Hematopoietic multipotent progenitor cell treated with erythropoietin and hydrocortisone succinate and interleukin-3 and kit ligand, for 15 days (in vitro differentiated cells): ENCODE measurements around the gene CACNA1E.

Source experiments
- DNase-seq: peaks from one replicate; pipeline ENCODE4 v3.0.0-alpha.2; 2015; ENCODE audit warnings: low spot score

Gene CACNA1E

DNA sequence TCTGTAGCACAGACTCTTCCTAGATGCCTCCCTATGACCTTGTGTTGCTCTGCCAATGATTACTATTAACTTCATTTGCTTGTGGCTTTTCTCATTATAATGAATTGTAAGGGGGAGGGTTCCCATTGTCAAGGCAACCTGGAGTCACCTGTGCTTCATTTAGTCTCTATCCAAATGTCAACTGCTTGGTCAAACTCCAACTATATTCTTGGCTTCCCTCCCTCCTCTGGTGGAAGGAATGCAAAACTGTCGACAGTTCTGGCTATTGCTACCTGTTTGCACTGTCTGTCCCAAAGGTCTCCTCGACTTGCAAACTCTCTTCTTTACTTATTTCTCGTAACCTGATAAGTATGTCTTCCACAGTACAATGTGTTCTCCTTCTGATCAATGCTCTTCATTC is 100.3 kb downstream of the CACNA1E start:
- no peak for DNase-seq

DNA sequence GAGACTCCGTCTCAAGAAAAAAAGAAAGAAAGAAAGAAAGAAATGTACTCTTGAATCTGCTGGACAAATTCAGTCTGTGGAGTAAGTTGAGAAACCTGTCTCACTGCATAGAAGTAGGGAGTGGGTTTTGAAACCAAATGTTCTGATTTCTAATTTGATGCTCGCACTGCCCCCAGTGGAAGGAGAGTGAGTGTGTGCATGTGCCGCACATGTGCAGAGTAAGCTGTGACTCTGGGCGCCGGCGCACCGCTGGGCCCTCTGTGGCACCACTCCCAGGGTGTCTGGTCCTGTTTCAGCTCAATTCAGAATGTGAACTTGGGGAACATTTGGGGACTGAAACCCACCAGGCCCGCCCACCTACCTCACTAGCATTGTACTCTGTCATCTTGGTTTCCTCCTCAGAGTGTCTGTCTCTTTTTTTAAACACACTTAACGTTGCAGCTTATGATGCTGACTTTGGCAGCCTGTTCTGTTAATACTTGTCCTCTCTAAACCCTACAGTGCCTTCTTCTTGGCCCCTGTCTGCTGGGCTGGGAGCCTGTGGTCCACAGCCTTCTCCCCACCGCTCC is 104.6 kb downstream of the CACNA1E start:
- DNase-seq: no peak

DNA sequence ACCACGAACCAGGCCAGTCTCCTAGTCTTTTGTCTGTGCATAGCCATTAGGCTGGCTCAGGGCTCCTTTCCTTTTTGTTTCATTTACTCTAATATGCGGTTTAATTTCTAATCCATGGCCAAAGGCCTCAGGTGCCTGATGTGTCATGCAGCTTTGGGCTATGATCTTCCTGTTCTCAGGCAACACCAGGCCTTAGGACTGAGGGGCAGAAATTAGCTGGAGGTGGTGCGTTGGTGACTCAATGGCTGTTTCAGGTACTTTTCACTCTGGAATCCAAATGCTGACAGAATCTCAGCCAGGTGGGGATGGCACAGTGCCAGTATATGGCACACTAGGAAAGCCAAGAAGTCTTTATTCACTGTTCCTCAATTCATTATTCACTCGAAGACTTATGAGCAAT is 105.3 kb downstream of the CACNA1E start:
- no peak for DNase-seq

GRCh38 chr1:181592255-181592859 is 109.0 kb downstream of the CACNA1E start:
- no peak for DNase-seq

- DNase-seq: no peak
Observed at GRCh38 chr1:181593042-181593441, 109.7 kb downstream of the CACNA1E start.

- no peak for DNase-seq
Observed at GRCh38 chr1:181594553-181594952, 111.2 kb downstream of the CACNA1E start.

GRCh38 chr1:181595234-181595633 is 111.9 kb downstream of the CACNA1E start:
- DNase-seq: no peak

- DNase-seq: no peak
Observed at GRCh38 chr1:181601186-181601950, 118.1 kb downstream of the CACNA1E start.

GRCh38 chr1:181603735-181604410 is 120.6 kb downstream of the CACNA1E start:
- DNase-seq: no peak

DNA sequence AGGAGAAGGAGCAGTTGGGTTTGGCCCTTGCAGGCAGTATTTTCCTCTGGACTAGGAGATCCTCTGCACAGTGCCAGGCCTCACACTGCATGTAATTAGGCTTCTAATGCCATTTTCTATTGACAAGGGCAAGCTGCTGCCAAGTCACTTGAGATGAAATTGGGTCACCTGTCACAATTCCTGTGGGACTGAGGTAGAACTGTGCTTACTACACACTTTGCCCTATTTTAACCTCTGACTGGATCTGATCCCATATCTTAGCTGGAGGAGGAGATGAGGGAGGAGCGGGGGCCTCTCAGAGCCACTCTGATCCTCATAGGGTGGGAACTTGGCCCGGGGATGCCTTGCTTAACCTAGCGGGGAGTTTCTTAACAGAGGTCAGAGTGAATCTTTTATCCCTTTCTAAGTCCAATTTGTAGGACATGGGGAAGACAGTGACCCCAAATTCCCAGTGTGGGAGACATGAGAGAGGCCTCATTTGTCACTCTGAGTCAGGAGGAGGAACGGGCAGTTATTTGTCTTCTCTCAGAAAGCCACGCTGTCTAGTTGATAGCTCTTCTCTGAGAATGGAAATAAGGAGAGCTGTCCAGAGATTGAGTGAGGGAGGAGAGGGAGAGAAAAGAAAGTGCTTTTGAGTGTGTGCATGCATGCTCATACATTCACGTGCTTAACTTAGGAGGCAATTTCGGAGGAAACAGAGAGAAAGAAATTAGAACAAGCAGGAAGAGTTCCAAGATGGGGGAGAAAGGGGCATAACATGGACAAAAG is 121.3 kb downstream of the CACNA1E start:
- DNase-seq: no peak

GRCh38 chr1:181607524-181607923 is 124.2 kb downstream of the CACNA1E start:
- no peak for DNase-seq

DNA sequence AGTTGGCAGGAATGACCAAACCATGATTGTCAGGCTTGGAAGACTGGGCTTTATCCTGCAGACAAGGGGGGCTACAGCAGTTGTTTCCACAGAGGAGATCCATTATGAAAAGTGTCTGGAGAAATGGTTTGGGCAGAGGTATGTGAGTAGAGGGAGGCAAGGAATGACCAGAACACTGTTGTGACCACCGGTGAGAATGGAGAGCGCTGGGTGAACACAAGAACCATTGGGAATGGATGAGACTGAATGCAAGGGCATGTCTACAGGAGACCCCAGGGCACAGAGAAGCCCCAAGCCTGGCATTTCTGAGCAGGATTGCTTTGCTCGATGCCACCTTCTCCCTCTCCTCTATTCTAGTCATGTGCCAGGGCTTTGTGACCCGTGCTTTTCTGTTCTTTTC is 125.1 kb downstream of the CACNA1E start:
- DNase-seq: no peak

GRCh38 chr1:181608948-181609347 is 125.6 kb downstream of the CACNA1E start:
- no peak for DNase-seq

GRCh38 chr1:181612100-181612499 is 128.8 kb downstream of the CACNA1E start:
- DNase-seq: no peak

DNA sequence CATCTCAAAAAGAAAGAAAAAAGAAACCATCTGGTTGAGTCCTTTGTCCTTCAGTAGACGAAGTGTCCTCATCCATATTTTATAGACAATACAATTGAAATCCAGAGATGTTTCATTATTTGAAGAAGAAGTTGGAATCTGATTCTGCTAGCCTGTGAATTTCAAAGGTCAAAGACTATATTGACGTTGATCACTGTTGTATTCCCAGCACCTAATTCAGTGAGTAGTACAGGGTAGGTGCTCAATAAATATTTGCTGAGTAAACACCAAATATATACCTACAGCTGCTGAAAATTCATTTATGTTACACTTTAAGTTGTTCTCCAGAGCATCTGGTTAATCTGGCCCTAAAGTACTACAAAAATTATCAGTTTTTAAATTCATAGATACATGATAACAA is 135.2 kb downstream of the CACNA1E start:
- DNase-seq: no peak

DNA sequence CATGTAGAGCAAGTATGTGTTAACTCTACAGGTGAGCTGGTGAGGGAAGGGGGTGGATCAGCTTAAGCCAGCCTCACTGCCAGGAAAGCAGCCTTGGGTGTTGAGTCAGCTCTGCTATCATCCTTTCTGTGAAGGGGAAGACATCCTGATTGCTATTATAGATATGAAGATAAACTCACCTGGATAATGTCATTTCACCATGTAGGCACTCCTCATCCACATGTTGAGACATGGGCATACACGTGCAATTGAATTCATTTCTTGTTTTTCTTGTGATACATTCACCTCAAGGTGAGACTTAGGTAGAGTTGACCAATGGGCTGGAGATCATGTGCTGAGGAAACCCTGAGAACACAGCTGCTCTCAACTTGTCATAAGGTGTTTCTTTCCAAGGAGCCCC is 136.9 kb downstream of the CACNA1E start:
- no peak for DNase-seq

- no peak for DNase-seq
Observed at GRCh38 chr1:181623850-181624249, 140.5 kb downstream of the CACNA1E start.

DNA sequence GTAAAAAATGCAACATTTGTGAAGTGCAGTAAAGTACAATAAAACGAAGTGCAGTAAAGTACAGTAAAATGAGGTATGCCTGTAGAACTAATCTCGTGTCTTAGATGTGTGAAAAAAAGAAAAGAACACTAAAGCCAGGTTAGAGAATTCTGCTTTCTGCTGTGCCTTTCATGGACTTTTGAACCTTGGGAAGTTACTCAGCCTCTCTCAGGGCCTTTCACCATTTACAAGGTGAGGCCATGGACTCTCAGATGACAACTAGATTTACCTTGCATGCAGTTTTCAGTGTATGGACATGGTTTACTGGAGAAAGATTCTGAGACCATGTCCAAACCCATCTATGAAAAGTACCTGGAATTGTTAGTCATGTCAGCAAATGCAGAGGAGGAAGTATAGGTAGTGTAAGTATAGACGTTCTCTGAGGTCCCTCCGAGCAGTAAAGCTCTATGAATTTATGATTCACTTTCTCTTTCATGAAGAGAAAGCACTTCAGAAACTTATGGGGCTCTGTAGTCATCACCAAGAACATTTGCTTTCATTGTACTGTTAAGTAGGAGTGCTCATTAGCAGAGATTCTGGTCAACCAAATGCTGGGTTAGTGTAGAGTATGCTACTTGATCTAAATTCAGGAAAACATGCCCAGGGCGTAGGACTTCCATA is 143.1 kb downstream of the CACNA1E start:
- no peak for DNase-seq

- DNase-seq: no peak
Observed at GRCh38 chr1:181630398-181630797, 147.1 kb downstream of the CACNA1E start.

DNA sequence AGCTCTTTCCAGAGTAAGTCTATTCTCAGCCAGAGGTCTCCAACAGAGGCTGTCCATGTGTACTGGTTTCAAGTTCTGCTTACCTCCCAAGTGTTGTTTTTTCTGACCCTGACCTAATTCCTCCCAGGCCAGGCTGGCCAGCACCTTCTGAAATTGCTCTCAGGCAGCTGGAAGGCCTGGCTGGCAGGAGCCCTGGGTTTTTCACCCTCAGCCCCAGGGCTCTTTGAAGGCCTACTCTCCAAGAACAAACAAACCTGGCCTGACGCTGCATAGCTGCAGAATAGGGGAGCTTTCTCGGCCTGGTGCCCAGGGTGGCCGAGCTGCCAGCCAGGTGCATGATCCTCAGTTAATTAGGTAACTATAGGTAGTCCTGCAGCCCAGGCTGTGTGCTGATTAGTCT is 147.5 kb downstream of the CACNA1E start:
- no peak for DNase-seq

DNA sequence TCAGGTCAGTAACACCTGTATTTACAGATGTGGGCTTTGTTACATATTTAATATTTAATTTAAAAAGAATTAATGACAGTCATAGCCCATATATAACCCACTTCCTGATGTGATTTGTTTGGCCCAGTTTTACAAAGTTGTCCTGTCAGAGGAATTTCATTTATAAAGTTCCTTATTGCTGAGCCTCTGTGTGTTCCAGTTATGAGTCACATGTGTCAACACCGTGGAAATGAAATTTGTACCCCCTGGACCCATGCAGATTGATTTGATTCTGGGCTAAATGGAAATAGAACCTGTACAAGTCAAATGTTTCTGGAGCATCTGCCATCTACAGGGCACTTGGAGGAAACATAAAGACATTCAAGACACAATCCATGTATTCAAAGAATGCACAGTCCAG is 149.2 kb downstream of the CACNA1E start:
- DNase-seq: no peak

DNA sequence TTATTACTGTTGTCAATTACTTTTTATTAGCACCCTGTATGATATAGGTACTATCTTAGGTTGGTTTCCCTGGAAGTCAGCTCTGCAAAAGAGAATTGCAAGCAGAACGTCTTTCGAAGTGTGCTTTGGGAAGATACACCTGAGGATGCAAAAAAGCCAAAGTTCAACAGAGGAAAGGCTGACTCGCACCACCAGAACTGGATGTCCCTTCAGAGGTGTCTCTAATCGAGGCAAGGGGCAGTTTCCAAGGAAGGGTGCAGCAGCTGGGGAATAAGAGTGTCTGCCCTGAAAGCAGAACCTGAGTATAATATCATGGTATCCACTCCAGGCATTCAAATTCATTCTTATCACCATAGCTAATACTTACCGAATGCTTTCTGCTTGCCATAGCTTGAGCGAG is 149.6 kb downstream of the CACNA1E start:
- DNase-seq: no peak
